Stimulated activated CD4-positive, alpha-beta T cell treated with anti-CD3 and anti-CD28 coated beads, Interleukin-4, amount 100 ng/mL, for 4 hours (primary cell): Measurements from ENCODE around the gene CDH23.
A peak's percentile ranks its signal among the peaks of the same experiment; 100 is the strongest.

Experiments used
- DNase-seq, 2 experiments: peaks; one replicate each; pipeline ENCODE4 v3.0.0-alpha.2; 2020

CDH23 gene

DNA sequence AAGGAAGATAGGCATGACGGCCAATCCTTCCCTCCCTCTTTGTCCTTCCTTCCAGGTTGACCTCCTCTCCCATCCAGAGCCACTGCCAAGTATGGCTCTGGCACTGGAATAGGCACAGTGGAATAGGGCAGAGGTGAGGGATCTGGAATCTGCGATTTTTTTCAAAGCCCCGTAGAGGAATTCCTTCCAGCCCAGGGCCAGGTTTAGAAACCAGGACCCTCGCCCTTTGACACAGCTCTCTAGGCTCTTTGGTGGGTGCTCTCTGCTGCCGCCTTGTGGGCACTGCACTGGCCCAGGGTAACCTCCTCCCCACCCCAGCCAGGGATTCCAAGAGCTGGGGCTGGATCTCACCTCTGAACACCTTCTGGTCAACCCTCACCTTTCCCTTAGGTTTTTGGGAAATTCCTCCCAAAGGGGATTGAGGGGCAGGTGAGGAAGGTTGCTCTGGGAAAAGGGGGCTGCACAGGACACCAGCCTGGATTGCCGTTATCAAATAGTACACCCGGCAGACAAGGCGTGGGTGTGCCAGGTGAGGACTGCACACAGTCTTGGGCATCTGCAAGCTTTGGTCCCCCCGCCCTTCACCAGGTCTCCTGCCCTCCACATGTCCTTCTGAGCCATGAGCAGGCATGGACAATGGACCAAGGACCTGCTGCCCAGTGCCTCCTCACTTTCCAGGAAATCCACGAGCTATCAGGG is 300.1 kb downstream of the CDH23 start:
- peak; percentile 50 to 72 for DNase-seq

DNA sequence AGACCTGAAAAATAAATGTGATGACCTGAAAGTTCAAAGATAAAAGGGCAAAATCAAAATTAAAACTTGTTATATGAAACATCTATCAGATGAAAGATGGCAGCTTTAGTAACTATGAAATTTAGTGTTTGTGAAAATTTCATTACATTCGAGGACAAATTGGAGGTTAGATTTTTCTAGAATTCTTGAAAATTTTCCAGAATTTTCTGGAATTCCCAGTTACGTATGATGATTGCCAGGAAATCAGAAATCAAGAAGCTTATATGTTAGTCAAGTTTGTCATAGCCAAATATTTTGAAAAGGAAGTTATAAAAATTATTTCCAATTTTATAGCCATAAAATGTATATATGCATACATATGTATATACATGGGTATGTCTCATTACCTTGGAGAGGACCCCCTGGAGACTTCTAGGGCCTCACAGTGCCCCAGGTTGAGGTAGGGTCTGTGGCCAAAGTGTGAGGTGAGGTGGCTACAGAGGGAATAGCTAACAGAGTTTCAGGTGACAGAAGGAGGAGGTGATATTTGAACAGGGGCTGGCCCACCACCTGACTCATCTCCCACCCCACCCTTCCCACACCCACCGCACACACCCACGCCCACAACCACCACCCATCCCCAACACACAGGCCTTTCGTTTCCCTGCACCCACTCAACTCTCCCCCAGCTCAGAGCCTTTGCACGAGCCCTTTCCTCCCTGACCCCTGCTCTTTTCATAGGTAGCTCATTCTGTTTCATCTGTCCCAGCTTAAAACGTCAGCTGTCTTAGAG is 301.4 kb downstream of the CDH23 start:
- DNase-seq, result peak; percentile 40 to 60

DNA sequence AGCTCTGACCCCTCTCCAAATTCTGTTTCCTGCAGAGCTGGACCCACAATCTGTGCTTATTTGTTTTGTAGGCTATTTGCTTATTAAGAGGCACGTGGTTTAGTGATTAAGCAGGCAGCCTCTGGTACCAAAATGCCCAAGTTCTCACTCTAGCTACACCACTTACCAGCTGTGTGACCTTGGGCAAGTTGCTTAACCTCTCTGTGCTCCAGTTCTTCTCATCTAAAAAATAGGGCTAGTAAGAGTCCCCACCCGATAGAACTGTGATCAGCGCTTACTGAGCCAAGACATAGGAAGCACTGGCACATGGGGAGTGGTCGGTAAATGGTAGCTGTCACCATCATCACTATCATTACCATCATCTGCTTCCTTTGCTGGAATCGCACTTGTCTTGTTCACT is 302.0 kb downstream of the CDH23 start:
- DNase-seq, result no peak

DNA sequence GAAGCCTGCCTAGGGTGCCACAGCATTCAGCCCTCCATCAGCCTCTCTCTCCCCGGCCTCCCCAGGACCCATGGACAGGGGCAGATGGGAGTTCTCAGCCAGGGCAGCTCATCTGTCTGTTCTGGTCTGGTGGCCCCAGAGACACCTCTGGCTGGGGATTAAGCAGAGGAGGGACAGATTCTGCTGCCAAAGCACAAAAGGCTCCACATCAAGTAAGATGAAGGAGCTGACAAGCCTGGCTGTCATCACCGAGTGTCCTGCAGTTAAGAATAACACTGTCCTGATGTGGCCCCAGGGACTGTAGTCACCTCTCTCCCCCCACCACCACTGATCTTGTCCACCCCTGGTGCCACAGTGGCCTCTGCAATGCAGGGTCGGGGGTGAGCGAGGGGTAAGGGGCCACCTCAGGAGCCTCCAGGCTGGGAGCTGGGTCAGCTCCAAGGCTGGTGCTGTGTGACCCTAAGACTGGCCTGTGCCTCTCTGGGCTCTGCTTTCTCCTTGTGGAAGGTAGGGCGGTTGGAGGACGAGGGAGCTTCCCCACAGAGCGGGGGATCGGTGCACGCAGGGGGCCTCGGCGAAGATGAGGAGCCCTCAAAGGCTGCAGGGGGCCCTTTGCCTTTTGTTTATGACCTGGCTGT is 304.1 kb downstream of the CDH23 start:
- DNase-seq, result no peak

DNA sequence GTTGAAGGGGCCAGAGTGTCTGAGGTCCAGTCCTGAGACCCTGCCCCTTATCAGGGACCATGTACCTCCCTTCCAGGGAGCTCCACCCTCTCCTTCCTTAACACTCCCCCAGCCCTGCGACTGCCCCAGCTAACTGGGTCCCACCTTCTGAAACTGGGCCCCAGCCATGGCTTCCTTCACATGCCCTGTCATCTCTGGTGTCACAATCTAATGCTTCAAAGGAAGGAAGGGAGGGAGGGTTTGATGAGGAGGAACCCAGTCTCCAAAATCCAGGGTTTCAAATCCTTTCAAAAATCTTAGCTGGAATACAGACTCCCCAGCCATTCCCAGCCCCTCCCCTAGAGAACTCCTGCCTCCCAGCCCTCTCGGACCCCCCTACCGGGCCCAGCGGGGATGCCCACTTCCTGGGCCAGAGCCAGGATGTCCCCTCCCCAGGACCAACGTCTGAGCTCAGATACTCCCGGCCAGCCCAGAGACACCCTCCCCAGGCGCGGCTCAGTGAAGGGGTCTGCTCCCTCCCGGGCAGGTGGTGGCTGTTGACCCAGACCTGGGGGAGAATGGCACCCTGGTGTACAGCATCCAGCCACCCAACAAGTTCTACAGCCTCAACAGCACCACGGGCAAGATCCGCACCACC is 304.9 kb downstream of the CDH23 start:
- DNase-seq, result no peak

DNA sequence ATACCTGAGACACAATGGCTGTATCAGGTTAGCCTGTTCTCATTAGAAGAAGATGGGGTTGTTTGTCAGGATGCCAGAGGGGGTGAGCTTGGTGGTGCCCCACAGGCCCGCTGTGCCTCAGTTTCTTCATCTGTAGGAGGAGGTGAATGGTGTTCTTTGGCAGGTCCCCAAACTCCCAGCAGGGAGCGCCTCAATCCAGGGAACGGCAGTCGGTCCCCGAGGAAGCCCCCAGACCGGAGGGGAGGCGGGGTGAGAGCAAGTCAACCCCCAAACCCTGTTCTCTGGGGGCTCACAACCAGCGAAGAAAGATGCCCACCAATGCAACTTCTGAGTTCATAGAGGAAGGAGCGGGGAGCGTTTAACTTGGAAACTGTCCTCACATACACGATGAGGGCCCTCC is 306.9 kb downstream of the CDH23 start:
- no peak for DNase-seq

DNA sequence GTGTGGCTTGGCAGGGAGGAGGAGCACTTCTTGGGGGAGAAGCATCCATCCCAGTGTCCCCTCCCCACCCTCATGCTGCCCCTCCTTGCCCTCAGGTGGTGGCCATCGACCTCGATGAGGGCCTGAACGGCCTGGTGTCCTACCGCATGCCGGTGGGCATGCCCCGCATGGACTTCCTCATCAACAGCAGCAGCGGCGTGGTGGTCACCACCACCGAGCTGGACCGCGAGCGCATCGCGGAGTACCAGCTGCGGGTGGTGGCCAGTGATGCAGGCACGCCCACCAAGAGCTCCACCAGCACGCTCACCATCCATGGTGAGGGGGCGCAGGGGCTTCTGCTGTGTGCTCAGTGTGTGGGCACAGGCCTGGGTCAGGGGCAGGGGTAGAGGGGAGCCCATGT is 308.1 kb downstream of the CDH23 start:
- no peak for DNase-seq

DNA sequence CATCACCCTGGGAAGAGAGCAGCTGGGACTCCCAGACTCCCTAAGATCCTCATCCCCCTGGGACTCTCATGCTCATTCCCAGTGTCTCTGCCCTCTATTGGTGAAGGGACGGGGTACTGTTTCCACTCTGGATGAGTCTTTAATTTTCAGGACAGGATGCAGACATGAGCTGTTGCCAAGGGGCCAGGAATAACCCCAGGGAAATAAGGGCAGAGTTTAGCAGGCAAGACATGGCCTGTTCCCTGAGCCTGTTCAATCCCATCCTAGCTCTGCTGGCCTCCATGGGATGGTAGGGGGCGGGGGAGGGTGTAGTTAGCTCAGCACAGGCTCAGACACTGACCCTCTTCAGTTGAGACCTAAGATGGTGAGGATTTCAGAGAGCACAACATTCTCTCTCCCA is 308.9 kb downstream of the CDH23 start:
- DNase-seq, result no peak

DNA sequence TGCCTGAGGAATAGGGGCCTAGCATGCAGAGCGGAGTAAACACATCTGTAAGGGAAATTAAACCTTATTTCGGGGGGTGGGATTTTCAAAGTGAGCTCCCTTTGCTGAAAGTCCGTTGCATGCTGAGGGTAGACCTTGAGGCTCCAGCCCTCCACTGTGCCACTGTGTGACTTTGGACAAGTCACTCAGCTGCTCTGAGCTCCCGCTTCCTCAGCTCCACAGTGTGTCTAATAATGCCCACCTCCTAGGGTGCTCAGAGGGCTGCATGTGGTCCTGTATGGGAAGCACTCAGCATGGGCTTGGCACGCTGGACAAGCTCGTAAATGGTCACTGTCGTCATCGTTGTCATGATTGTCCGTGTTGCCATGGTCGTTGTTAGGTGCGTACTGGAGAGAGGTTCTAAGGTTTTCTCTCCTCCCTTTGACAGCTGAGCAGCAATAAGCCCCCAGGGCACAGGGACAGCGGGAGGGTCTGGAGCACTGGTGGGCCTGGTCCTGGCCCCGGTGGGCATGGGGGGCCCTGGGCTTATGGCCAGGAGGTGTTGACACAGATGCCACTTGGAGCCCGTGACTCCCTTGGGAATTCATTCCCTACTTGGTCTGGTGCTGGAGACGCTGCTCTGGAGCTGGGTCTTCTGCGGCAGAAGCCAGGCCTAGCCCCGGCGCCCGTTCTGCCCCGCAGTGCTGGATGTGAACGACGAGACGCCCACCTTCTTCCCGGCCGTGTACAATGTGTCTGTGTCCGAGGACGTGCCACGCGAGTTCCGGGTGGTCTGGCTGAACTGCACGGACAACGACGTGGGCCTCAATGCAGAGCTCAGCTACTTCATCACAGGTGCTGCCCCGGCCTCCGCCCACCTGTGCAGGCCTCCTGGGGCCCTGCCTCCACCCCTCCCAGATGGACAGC is 309.7 kb downstream of the CDH23 start:
- no peak for DNase-seq

DNA sequence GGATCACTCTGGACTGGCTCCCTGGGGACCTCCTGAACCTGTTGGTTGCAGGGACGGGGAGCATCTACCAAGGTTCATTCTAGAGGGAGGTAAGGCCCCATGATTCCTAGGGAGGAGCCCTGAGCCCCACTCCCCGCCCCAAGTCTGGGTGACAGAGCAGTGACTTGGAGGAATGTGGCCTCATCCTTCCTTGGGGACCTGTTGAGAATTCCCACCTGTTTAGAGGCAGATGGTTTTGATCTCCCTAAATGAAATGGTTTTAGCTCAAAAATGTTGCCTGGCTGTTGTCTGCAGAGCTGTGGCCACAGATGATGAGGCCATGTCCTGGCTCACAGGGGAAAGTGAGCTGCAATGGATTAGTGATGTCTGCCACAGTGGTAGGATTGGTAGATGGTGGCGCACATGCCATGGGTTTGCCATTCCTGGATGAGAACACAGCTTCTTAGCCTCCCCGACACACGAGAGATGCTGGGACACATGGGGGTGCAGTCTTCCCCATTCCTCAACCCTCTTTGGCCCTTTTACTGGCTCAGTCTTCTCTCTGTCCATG is 310.6 kb downstream of the CDH23 start:
- no peak for DNase-seq

DNA sequence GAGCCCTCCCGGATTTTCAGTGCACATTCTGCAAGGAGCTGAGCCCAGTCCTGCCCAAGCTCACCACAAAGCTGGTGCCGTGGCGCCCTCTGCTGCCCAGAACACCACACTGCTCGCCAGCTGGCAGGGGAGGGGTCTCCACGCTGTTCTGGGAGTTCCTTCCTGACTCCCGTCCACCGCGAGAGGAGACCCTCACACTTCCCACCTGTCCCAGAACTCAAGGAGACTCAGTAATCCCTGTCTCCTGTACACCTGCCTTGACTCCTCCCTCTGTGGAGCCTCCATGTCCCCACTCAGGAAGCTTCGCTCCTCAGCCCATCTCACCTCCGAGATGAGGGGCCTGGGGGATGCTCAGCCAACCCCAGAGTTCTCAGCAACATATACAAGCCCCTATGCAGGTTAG is 311.6 kb downstream of the CDH23 start:
- peak; percentile 51 to 70 for DNase-seq

DNA sequence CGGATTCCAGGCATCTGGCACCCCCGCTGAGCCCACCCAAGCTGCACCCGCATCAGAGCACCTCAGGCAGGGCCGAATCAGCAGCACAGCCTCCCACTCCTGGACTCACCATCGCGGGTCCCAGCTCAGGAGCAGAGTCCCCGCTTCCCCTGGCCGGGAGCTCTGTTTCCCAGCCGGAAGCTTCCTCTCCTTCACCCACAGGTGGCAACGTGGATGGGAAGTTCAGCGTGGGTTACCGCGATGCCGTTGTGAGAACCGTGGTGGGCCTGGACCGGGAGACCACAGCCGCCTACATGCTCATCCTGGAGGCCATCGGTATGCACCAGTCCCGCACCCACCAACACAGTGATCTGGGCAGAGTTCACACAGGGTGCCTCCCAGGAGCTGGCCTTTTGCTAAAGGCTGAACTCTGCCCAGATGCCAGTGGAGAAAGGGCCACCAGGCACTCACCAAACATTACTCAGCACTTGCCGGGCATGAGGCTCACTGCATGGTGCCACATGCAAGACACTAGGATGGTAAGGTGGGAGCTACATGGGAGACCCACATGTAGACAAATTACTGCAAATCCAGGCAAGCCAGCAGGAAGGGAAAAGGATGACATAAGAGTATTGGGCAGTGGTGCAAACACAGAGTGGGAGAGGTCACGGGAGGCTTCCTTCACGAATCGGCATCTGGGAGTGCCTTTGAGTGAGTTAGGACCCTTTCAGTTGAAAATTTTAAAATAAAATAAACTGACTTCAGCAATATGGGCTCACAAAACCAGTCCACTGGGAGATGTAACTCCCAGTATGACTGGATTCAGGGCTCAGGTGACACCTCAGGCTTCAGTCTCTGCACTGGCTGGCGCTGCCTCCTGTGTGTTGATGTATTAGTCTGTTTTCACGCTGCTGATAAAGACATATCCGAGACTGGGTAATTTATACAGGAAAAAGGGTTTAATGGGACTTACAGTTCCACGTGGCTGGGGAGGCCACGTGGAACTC is 312.5 kb downstream of the CDH23 start:
- DNase-seq, result no peak

DNA sequence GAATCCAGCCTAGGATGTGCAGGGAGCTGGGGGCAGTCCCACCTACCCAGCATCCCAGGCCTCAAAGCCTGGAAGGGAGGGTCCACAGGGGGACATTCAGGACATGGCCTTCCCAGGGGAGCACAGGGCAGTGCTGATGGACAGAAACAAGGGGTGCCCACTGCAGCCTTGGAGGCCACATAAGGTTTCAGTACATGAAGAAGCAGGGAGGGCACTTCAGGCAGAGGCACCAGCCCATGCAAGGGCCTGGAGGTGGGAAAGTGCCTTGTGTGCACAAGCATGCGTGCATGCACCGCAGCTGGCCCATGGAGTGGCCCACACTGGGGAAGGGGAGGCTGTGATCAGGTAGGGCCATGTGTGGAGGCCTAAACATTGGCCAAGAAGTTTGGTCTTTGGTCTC is 313.8 kb downstream of the CDH23 start:
- no peak for DNase-seq

DNA sequence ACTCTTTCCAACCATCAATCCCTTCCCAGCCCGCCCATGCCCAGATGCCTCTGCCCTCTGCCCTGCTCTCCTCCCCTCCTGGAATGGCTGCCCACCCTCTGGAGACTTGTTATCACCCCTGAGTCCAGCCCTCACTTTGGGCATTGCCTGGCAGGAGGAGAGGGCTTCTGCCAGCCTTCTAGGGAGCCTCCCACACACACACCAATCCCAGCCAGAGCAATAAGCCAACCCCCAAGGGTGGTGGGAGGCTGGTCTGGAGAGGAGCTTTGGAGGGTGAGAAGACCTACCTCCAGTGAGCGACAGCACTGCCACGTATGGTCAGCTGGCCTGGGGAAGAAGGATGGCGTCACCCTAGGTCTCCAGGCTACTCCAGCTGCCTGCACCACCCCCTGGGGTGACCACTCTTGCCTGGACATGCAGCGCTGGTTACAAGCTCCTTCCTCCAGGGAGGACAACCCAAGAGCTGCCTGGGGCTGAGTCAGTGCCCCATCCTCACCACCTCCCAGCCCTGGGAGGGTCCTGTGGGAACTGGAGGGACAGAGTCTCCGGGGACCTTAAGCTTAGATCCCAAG is 314.4 kb downstream of the CDH23 start:
- DNase-seq, result no peak

DNA sequence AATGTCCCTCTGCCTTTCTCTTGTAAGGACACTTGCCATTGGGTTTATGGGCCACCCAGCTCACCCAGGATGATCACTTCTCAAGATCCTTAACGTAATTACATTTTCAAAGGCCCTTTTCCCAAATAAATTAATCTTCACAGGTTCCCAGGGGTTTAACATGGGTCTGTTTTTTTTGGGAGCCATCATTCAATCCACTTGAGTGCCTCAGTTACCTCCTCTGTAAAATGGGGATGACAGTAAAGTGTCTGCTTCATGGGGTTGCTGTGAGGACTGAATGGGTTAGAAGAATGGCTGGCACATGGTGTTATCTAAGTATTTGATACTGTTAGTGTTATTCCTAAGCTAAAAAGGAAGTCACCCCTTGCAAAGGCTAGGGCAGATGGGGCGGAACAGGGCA is 315.4 kb downstream of the CDH23 start:
- no peak for DNase-seq

DNA sequence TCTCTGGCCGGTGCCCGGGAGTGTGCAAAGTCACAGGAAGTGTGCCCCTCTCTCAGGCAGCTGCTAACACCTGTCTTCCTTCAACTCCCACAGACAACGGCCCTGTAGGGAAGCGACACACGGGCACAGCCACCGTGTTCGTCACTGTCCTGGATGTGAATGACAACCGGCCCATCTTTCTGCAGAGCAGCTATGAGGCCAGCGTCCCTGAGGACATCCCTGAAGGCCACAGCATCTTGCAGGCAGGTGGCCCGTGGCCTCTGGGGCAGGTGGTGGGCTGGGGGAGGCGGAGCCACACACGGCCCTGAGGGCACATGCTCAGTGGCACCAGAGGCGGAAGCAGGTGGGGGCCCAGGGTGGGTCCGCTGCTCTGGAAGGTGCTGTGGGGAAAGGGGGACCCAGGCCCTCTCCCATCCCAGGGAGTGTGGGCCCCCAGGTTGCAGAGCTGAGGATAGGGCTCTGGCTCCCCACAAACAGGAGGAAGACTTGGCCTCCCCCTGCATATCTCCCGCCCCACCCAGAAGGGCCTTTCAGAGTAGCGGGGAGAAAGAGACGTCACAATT is 315.9 kb downstream of the CDH23 start:
- peak in 1 of 2 experiments; percentile 53 for DNase-seq

DNA sequence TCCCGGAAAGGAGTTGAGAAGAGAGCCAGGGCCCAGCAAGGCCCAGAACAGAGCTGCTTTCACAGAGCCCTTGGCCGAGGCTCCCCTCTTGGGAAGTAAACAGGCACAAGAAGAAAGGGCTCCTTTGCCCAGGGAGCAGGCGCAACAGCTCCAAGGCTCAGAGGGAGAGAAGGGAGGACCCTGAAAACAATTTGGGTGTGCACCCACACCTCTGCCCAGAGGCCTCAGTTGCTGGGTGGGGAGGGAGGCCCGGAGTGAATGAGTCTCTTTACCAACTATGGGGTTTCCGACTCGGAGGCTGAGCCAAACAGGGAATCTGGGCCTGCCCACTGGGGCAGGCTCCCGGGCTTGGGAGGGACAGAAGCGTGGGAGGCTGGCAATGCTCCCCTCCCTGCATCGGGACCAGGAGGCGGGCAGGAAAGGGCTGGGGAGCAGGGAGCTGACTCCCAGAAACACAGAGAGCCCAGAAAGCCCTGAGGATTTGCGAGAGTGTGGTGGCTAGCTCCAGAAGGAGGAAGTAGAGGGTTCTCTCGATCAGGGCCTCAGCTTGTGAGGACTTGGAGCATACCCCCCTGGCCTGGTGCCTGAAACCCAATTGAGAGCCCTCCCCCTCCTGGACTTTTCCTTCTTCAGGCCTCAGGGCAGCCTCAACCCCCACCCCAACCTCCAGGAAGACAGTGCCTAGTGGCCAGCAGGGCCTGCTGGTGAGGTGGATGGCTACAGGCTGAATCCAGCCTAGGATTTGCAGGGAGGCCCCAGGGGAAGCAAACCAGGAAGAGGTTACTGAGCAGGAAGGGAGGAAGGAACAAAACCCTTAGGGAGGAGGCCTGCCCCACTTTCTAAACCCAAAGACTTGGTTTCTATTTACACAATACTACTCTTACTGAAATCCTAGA is 316.7 kb downstream of the CDH23 start:
- peak in 1 of 2 experiments; percentile 42 for DNase-seq

DNA sequence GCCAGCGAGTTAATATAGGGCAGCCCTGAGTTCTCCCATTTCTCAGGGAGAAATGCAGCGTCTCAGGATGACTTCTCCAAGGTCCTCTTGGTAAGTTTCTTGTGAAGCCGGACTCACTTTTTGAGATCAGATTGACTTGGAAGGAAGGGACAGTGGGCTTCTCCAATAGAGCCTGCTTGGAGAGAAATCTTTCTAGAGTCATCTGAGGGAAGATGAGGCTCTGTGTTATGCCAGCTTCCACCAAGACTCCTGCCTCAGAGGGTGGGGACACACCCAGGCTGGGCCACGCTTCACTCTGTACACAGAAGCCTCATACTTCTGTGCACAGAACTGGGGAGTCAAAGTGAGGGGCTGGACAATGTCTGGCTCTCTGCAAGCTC is 317.3 kb downstream of the CDH23 start:
- no peak for DNase-seq

DNA sequence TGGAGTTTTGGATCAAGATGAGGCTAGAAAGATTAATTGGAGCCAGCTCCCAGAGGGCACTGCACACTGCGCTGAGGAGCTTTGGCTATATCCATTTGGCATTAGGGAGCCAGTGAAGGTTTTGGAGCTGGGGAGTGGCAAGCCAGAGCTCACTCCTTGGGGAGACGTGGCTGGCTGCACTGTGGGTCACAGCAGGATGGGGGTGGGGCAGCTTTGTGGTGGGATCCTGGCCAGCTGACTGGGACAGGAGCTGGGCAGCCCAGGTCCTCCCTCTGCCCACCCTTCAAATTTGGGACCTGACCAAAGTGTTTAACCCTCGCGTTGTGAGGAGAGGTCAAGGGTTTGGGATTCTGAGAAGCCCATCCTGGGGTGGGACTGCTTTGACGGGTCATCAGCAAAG is 317.9 kb downstream of the CDH23 start:
- DNase-seq, result no peak
